Colonic mucosa (tissue), 4 donors: ENCODE measurements around the gene NELL2. TPM values are rescaled to one million over a fixed set of nuclear protein-coding genes. Genes with fewer than 3 reads are reported as not detected.

ENCODE experiments used
- DNase-seq: peaks from one replicate; pipeline ENCODE4 v3.0.0-alpha.2; 2020
- H3K27ac ChIP-seq: fragments of 200-600 bp; one replicate; pipeline ENCODE4 v1.8.0; 2021
- H3K27me3 ChIP-seq: fragments of 200-600 bp; one replicate; pipeline ENCODE4 v1.8.0; 2021
- H3K36me3 ChIP-seq: fragments of 200-600 bp; one replicate; pipeline ENCODE4 v1.8.0; 2021
- H3K4me1 ChIP-seq: fragments of 200-600 bp; one replicate; pipeline ENCODE4 v1.8.0; 2021; ENCODE audit warnings: mild to moderate bottlenecking
- H3K4me3 ChIP-seq: fragments of 200-600 bp; one replicate; pipeline ENCODE4 v1.8.0; 2021
- H3K9ac ChIP-seq, 2 donors: one replicate each; pipeline ENCODE4 v1.7.0; 2013; ENCODE audit warnings: control low read depth in 2 of 2, low read depth in 2 of 2, low read length in 2 of 2
- H3K9me3 ChIP-seq: fragments of 200-600 bp; one replicate; pipeline ENCODE4 v1.8.0; 2021
- intact Hi-C: fragments of 100-400 bp; cut with DNase I; formaldehyde crosslinking; loops from one replicate; pipeline ENCODE4 v1.14.1; 2022
- total RNA-seq, 2 donors: library from RNA; stranded (reverse); fragmentation: NEBNext Ultra II Directional in 1 of 2; extraction: Animal tissue kit (Norgen Biotek cat#: 25700) in 1 of 2; gene quantifications; one replicate each; pipeline ENCODE4 v1.2.1, GENCODE V29; 2021
- TF ChIP-seq, protein P1 (sequence below): fragments of 200-600 bp; IDR thresholded peaks from one replicate; pipeline ENCODE4 v1.8.0; 2022; ENCODE audit warnings: antibody characterized with exemption, mild to moderate bottlenecking
- donor health status: healthy.
- donor health status: DM: no; HTN: no; CAD: no.
- donor health status: DM: no; HTN: no; CAD: no.

NELL2 gene
- total RNA-seq, 2 donors from 2014 or later: 2.1 to 3.0 TPM

DNA sequence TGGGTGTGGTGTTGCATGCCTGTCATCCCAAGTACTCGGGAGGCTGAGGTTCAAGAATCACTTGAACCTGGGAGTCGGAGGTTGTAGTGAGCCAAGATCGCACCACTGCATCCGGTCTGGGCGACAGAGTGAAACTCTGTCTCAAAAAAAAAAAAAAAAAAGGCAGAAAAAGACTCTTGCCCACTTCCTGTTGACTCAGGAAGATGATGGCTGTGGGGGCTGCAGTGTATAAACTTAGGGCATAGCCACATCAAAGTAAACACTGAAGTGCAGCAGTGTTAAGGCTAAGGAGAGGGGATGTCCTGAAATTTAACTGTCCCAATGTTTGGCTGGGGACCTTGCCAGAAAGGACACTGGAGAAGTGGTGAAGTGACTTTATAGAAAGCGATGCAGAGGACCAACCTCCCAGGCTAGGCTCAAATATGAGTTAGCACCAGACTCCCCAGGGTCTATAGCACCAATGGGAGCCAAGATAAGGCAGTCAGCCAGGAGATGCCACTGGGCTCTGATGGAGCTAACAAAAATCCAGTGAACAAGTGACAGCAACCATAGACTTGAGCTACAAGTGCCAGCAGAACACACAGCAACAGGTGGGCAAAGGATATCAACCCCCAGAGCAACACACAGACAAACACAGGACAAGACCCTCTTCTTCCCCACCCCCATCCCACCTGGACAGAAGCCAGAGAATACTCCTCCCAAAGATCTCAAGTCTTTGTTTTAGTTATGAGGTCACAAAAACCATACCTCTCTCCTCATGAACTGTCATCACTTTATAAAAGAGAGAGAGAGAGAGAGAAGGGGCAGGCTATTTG lies 28.0 kb downstream of the NELL2 start:
- Histone ChIP-seq H3K4me3 (no peak overlapping the region), H3K27me3 (no peaks in the 10 kb centered on the region), H3K4me1 (no peaks in the 10 kb centered on the region), H3K9ac (no peak overlapping the region), H3K36me3 (no peaks in the 10 kb centered on the region), H3K9me3 (no peaks in the 10 kb centered on the region), H3K27ac (no peak overlapping the region)
- no peak for DNase-seq
- TF ChIP-seq, protein P1, sequence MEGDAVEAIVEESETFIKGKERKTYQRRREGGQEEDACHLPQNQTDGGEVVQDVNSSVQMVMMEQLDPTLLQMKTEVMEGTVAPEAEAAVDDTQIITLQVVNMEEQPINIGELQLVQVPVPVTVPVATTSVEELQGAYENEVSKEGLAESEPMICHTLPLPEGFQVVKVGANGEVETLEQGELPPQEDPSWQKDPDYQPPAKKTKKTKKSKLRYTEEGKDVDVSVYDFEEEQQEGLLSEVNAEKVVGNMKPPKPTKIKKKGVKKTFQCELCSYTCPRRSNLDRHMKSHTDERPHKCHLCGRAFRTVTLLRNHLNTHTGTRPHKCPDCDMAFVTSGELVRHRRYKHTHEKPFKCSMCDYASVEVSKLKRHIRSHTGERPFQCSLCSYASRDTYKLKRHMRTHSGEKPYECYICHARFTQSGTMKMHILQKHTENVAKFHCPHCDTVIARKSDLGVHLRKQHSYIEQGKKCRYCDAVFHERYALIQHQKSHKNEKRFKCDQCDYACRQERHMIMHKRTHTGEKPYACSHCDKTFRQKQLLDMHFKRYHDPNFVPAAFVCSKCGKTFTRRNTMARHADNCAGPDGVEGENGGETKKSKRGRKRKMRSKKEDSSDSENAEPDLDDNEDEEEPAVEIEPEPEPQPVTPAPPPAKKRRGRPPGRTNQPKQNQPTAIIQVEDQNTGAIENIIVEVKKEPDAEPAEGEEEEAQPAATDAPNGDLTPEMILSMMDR: no peak
- intact Hi-C loops: no loop called here

DNA sequence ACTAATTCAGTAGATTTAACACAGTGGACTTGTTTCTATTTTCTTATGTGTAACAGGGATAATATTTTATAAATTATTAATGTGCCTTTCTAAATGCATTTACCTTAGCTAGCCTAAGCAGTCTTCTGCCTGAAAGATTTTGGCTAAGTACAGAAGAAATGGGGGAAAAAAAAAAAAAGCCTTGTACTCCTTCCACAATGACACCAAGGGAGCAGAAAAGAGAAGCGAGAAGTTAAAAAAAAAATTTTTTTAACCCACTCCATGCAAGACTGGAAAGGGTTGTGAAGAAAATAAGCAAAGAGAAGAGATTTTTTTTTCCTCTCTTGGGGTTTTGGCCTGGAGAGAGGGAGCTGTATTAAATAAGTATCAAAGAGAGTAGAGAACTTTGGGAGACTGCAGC lies 28.7 kb downstream of the NELL2 start:
- no peak overlapping the region for H3K9ac ChIP-seq
- no peaks in the 10 kb centered on the region for H3K9me3 ChIP-seq
- H3K4me1 ChIP-seq: no peaks in the 10 kb centered on the region
- H3K27me3 ChIP-seq: no peaks in the 10 kb centered on the region
- H3K27ac ChIP-seq: no peak overlapping the region
- DNase-seq: no peak
- intact Hi-C loops: no loop called here
- TF ChIP-seq, protein P1: no peak
- no peaks in the 10 kb centered on the region for H3K36me3 ChIP-seq
- no peak overlapping the region for H3K4me3 ChIP-seq

DNA sequence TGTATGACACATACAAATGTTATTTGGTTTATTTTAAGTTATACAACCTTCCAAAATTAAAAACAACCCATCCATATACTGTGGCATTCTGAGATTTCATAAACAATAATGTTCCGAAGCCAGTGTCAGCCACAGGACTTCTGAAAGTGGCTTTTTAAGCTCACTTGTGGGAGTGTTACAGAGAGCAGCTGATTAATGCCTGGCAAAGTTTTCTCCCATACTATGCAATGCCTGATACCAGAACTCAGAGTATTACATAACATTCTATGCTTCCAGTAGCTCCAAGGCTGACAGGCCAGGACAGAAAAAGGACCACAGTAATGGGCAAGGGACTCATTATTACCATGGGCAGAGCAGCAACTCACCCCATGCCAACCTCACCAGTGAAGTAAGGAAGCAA lies 29.3 kb downstream of the NELL2 start:
- Histone ChIP-seq H3K27me3 (no peaks in the 10 kb centered on the region), H3K27ac (no peak overlapping the region), H3K4me1 (no peaks in the 10 kb centered on the region), H3K36me3 (no peaks in the 10 kb centered on the region), H3K9me3 (no peaks in the 10 kb centered on the region), H3K9ac (no peak overlapping the region), H3K4me3 (no peak overlapping the region)
- no peak for DNase-seq
- intact Hi-C loops: no loop called here
- TF ChIP-seq, protein P1: no peak

DNA sequence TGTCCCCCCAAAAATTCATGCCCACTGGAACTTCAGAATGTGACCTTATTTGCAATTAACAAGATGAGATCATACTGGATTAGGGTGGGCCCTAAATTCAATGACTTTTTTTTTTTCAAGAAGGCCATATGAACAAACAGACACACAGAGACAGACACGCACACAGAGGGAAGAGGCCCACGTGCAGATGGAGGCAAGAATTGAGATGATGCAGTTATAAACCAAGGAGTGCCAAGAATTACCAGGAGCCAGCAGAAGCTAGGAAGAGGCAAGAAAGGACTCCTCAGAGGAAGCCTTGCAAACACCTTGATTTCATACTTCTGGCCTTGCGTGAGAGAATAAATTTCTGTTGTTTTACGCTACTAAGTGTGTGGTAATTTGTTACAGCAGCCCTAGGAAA lies 33.4 kb downstream of the NELL2 start:
- no peak for DNase-seq
- Histone ChIP-seq H3K27ac (no peak overlapping the region), H3K4me1 (no peaks in the 10 kb centered on the region), H3K4me3 (no peak overlapping the region), H3K27me3 (no peaks in the 10 kb centered on the region), H3K36me3 (no peaks in the 10 kb centered on the region), H3K9ac (no peak overlapping the region), H3K9me3 (no peaks in the 10 kb centered on the region)
- TF ChIP-seq, protein P1: no peak
- intact Hi-C loops: no loop called here

DNA sequence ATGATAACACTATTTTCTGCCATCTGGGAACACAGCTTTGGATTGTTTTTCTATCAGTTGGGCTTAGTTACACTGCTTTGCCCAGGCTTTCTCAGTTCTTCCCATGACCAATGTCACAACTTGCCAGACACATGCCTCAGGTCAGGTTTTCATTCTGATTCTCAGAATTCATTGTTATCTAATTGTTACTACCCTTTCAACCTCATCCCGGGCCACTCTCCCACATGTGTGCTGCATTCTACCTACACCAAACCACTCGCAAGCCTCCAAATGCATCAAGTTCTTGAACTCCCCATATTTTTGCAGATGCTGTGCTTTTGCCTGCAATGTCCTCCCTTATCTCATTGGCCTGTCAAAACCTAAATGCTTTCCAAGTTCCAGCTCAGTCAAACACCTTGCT lies 36.3 kb downstream of the NELL2 start:
- H3K9me3 ChIP-seq: no peaks in the 10 kb centered on the region
- TF ChIP-seq, protein P1: no peak
- no peak overlapping the region for H3K27ac ChIP-seq
- no peaks in the 10 kb centered on the region for H3K4me1 ChIP-seq
- intact Hi-C loops: no loop called here
- no peak overlapping the region for H3K9ac ChIP-seq
- H3K4me3 ChIP-seq: no peak overlapping the region
- no peaks in the 10 kb centered on the region for H3K27me3 ChIP-seq
- H3K36me3 ChIP-seq: no peaks in the 10 kb centered on the region
- DNase-seq: no peak
